Liver (tissue), 3 donors: Measurements from ENCODE around the gene EMX1.

Experiments
- CTCF ChIP-seq: fragments of 150-350 bp; IDR thresholded peaks from 2 replicates; pipeline ENCODE4 v1.5.1; 2017; ENCODE audit warnings: improper control_type of control experiment, low read depth, low read length; ENCODE audit not compliant: missing input control
- EGR1 ChIP-seq, 2 donors: IDR thresholded peaks; 2 replicates each; pipeline ENCODE4 v1.6.1; 2016 to 2018; ENCODE audit warnings: antibody characterized with exemption in 2 of 2, low read depth in 2 of 2
- JUND ChIP-seq, 2 donors: IDR thresholded peaks; 2 replicates each; pipeline ENCODE4 v1.6.1; 2016; ENCODE audit warnings: antibody characterized with exemption in 2 of 2
- MAX ChIP-seq: IDR thresholded peaks from 2 replicates; pipeline ENCODE4 v1.6.1; 2016; ENCODE audit warnings: antibody characterized with exemption
- REST ChIP-seq: IDR thresholded peaks from 2 replicates; pipeline ENCODE4 v1.6.1; 2016; ENCODE audit warnings: antibody characterized with exemption, mild to moderate bottlenecking
- RXRA ChIP-seq, 2 donors: IDR thresholded peaks; 2 replicates each; pipeline ENCODE4 v1.6.1; 2017 to 2018; ENCODE audit warnings: antibody characterized with exemption in 2 of 2, mild to moderate bottlenecking in 1 of 2
- YY1 ChIP-seq: IDR thresholded peaks from 2 replicates; pipeline ENCODE4 v1.6.1; 2016; ENCODE audit warnings: antibody characterized with exemption, mild to moderate bottlenecking
- donor health status: healthy.
- donor health status: healthy.

- no peak for TF ChIP-seq CTCF
- TF ChIP-seq REST, result no peak
- no peak for TF ChIP-seq MAX
- TF ChIP-seq JUND (IDR thresholded peaks at IDR 0.05), result no peak
- no peak for TF ChIP-seq YY1
- no peak for TF ChIP-seq RXRA (IDR thresholded peaks at IDR 0.05)
- TF ChIP-seq EGR1 (IDR thresholded peaks at IDR 0.05; ENCODE audit: low read depth in 2 of 2), result no peak
Observed at GRCh38 chr2:72965016-72965415, 47.7 kb downstream of the EMX1 start.
